Measurements from ENCODE around the gene EPM2AIP1.

EPM2AIP1 gene

DNA sequence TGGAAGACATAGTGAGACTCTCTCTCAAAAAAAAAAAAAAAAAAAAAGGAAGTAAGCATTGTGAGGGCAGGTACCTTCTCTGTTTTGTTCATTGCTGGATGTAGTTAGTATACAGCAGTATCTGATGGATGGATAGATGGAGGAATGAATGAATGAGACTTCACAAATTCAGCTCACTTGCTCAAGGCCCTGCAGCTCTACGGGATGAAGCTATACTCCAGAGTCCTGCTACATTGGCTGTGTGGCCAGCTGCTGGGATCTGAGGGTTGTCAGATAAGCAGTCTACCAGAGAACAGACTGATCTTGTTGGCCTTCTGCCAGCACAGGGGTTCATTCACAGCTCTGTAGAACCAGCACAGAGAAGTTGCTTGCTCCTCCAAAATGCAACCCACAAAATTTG lies 35.4 kb upstream of the EPM2AIP1 start:
- Mint-ChIP-seq H3K36me3 (ENCODE audit: low read depth) (peaks cover 84% of the 10 kb centered on the region), H3K9me3 (peaks cover 23% of the 10 kb centered on the region), H3K27me3 (ENCODE audit: low read depth, poor library complexity) (no peaks in the 10 kb centered on the region), H3K27ac (peak overlapping the region; percentile 89), H3K4me1 (peaks cover 8% of the 10 kb centered on the region), H3K4me3 (no peak overlapping the region)
- TF ChIP-seq, protein P1, sequence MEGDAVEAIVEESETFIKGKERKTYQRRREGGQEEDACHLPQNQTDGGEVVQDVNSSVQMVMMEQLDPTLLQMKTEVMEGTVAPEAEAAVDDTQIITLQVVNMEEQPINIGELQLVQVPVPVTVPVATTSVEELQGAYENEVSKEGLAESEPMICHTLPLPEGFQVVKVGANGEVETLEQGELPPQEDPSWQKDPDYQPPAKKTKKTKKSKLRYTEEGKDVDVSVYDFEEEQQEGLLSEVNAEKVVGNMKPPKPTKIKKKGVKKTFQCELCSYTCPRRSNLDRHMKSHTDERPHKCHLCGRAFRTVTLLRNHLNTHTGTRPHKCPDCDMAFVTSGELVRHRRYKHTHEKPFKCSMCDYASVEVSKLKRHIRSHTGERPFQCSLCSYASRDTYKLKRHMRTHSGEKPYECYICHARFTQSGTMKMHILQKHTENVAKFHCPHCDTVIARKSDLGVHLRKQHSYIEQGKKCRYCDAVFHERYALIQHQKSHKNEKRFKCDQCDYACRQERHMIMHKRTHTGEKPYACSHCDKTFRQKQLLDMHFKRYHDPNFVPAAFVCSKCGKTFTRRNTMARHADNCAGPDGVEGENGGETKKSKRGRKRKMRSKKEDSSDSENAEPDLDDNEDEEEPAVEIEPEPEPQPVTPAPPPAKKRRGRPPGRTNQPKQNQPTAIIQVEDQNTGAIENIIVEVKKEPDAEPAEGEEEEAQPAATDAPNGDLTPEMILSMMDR (IDR thresholded peaks at IDR 0.05): no peak
- no peak for DNase-seq

DNA sequence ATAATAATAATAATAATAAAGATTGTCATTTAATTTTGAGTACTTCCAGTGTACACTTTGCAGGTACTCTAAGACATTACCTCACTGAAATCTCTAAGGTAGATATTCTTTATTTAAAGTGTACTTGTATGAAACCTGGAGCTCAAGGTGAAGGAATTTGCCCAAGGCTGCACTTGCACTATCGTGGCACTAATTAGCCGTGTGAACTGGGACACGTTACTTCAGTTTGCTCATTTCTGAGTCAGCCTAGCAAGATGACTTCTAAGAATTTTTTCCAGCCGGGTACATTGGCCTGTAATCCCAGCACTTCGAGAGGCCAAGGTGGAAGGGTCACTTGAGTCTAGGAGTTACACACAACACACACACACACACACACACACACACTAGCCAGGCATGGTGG lies 33.9 kb upstream of the EPM2AIP1 start:
- Mint-ChIP-seq H3K27ac (no peak overlapping the region), H3K4me1 (peaks cover 8% of the 10 kb centered on the region), H3K9me3 (peaks cover 28% of the 10 kb centered on the region), H3K4me3 (no peak overlapping the region), H3K36me3 (ENCODE audit: low read depth) (peaks cover 86% of the 10 kb centered on the region), H3K27me3 (ENCODE audit: low read depth, poor library complexity) (no peaks in the 10 kb centered on the region)
- TF ChIP-seq, protein P1 (IDR thresholded peaks at IDR 0.05): no peak
- no peak for DNase-seq

DNA sequence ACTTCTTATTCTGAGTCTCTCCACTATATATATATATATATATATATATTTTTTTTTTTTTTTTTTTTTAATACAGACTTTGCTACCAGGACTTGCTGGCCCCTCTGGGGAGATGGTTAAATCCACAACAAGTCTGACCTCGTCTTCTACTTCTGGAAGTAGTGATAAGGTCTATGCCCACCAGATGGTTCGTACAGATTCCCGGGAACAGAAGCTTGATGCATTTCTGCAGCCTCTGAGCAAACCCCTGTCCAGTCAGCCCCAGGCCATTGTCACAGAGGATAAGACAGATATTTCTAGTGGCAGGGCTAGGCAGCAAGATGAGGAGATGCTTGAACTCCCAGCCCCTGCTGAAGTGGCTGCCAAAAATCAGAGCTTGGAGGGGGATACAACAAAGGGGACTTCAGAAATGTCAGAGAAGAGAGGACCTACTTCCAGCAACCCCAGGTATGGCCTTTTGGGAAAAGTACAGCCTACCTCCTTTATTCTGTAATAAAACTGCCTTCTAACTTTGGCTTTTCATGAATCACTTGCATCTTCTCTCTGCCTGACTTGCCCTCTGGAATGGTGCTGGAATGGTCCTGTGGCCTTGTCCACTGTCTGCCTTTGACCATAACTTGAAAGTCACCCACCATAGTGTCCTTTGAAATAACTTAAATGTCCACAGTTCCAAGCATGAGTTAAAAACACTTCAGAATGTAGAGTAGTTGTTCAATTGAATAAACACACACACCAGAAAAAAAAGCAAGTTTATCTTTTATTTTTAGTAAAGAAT lies 32.8 kb upstream of the EPM2AIP1 start:
- peaks cover 28% of the 10 kb centered on the region for H3K9me3 Mint-ChIP-seq
- peaks cover 8% of the 10 kb centered on the region for H3K4me1 Mint-ChIP-seq
- no peak overlapping the region for H3K27ac Mint-ChIP-seq
- TF ChIP-seq, protein P1 (IDR thresholded peaks at IDR 0.05): no peak
- no peak overlapping the region for H3K4me3 Mint-ChIP-seq
- no peak for DNase-seq
- no peaks in the 10 kb centered on the region for H3K27me3 Mint-ChIP-seq (ENCODE audit: low read depth, poor library complexity)
- H3K36me3 Mint-ChIP-seq (ENCODE audit: low read depth): peaks cover 86% of the 10 kb centered on the region

DNA sequence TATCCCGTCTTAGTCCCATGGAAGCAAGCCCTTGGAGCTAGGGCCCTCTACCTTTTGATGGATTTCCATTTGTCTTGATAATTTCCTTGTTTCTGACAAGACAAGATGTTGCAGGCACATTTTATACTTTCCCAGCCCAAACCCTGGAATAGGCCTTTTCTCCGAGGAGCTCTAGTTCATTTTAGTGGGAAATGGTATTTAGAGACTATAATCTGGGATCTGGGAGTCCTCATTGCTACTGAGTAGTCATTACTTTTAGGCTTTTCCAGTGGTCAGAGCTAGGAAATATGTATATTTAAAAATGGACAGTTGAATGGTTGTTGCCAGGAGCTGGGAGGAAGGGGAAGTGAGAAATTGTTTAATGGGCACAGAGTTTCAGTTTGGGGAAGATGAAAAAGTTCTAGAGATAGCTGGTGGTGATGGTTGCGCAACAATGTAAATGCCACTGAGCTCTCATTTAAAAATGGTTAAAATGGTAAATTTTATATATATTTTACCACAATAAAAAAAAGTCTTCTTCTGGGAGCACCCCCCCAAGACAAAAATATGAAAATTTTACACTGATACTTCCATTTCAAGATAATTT lies 32.0 kb upstream of the EPM2AIP1 start:
- peaks cover 8% of the 10 kb centered on the region for H3K4me1 Mint-ChIP-seq
- no peaks in the 10 kb centered on the region for H3K27me3 Mint-ChIP-seq (ENCODE audit: low read depth, poor library complexity)
- no peak overlapping the region for H3K4me3 Mint-ChIP-seq
- peaks cover 28% of the 10 kb centered on the region for H3K9me3 Mint-ChIP-seq
- peaks cover 93% of the 10 kb centered on the region for H3K36me3 Mint-ChIP-seq (ENCODE audit: low read depth)
- TF ChIP-seq, protein P1 (IDR thresholded peaks at IDR 0.05): no peak
- no peak overlapping the region for H3K27ac Mint-ChIP-seq
- DNase-seq: no peak

DNA sequence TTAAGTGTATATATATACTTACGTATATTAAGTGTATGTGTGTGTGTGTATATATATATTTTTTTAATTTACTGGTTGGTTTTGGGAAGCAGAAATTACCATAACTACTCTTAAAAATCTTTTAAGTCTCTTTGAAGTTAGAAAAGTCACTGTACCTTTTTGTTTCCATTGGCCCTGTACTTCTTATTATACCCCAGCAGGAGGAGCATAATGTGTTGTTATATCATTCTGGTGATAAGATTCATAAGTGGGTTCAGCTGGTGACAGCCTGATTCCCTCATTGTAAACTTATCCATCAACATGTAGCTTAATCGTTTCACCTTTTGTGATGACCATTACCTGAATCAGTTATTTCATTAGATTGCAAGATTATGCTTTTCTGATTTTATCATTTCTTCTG lies 31.2 kb upstream of the EPM2AIP1 start:
- H3K9me3 Mint-ChIP-seq: peaks cover 28% of the 10 kb centered on the region
- H3K27ac Mint-ChIP-seq: no peak overlapping the region
- H3K27me3 Mint-ChIP-seq (ENCODE audit: low read depth, poor library complexity): no peaks in the 10 kb centered on the region
- DNase-seq: no peak
- TF ChIP-seq, protein P1 (IDR thresholded peaks at IDR 0.05): no peak
- peaks cover 100% of the 10 kb centered on the region for H3K36me3 Mint-ChIP-seq (ENCODE audit: low read depth)
- H3K4me1 Mint-ChIP-seq: peaks cover 7% of the 10 kb centered on the region
- H3K4me3 Mint-ChIP-seq: no peak overlapping the region

DNA sequence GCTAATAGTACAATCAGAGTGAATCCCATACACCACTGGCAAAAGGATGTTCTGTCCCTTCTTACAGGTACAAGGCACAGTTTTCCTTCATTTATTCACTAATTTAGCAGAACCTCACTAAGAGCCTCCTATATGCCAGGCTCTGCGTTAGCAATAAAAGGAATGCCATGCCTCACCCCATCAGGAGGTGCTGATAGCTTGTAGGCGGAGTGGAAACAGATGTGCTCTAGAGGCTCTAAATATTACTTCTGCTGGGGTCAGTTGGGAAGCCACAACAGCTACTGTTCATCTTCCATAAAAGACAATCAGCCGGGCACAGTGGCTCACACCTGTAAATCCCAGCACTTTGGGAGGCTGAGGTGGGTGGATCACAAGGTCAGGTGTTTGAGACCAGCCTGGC lies 24.8 kb upstream of the EPM2AIP1 start:
- no peak overlapping the region for H3K27ac Mint-ChIP-seq
- H3K4me3 Mint-ChIP-seq: no peak overlapping the region
- peaks cover 82% of the 10 kb centered on the region for H3K36me3 Mint-ChIP-seq (ENCODE audit: low read depth)
- peaks cover 3% of the 10 kb centered on the region for H3K9me3 Mint-ChIP-seq
- no peaks in the 10 kb centered on the region for H3K4me1 Mint-ChIP-seq
- no peaks in the 10 kb centered on the region for H3K27me3 Mint-ChIP-seq (ENCODE audit: low read depth, poor library complexity)
- TF ChIP-seq, protein P1 (IDR thresholded peaks at IDR 0.05): no peak
- DNase-seq: no peak

Data from nephron progenitor cell (in vitro differentiated cells).